Daoy (cell line): ENCODE measurements around the gene TPD52L2. TPM values are rescaled to one million over a fixed set of nuclear protein-coding genes. Genes with fewer than 3 reads are reported as not detected.
"Not testable (repeated sequence)": the region's sequence is repeated elsewhere in the genome, so short reads cannot be mapped to it uniquely, and the experiment has no call there.

ENCODE experiments used
- DNase-seq: peaks from one replicate; pipeline ENCODE4 v3.0.0-alpha.2; 2015; ENCODE audit warnings: low read depth
- total RNA-seq: library from RNA; depleted of rRNA; stranded (reverse); fragments of >200 nt; shearing (Covaris generic); gene quantifications from 2 replicates; pipeline ENCODE4 v1.2.3, GENCODE V29; 2014

Gene TPD52L2
- total RNA-seq, 1 experiment from 2014 or later: 92.0 TPM

- DNase-seq: no peak
Measured at GRCh38 chr20:63855363-63856097, 9.5 kb upstream of the TPD52L2 start.

DNA sequence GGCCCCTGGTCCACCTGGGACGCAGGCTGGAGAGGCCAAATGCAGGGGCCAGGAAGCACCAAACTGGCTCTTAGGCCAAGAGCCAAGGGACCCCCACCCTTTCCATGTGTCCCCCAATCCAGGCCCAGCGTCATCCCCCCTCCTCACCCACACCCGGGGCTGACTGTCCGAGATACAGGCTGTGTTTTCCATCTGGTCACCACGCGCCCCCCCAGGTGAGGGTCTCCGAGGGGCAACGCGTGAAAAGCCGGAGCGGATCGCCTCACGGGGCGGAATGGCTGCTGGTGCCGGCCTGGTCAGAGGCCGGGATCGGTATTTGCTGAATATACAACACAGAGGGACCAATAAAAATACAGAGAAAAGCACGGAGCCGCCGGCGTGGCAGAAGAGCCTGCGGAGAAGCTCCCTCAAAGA lies 9.0 kb upstream of the TPD52L2 start:
- DNase-seq: no peak

DNA sequence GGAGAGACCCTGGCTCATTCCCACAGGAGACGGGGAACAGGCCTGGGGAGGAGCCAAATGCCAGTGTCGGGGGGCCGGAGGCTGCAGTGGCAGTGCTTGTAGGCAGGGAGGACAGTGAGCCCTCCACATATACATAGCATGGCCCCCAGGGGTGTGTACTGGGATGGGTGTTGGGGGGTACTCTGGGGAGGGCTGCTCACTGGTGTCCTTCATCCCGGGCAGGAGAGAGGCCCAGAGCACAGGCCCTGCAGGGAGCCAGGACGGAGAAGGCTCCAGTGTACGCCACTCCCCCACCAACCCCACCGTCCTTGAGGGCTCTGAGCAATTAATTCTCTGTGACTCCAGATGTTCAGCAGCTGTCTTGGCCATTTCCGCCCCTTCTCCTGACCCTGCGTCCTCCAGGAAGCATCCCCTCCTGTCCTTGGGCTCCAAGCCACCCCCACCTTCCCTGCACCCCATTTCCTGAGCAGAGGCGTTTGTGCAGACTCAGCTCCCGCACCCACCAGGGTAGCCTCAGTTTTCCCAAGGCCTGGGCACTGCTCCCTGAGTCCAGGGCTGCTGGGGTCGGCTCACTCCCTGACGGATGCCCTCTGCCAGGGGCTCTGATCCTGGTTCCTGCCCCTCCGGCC lies 7.2 kb upstream of the TPD52L2 start:
- DNase-seq: no peak

DNA sequence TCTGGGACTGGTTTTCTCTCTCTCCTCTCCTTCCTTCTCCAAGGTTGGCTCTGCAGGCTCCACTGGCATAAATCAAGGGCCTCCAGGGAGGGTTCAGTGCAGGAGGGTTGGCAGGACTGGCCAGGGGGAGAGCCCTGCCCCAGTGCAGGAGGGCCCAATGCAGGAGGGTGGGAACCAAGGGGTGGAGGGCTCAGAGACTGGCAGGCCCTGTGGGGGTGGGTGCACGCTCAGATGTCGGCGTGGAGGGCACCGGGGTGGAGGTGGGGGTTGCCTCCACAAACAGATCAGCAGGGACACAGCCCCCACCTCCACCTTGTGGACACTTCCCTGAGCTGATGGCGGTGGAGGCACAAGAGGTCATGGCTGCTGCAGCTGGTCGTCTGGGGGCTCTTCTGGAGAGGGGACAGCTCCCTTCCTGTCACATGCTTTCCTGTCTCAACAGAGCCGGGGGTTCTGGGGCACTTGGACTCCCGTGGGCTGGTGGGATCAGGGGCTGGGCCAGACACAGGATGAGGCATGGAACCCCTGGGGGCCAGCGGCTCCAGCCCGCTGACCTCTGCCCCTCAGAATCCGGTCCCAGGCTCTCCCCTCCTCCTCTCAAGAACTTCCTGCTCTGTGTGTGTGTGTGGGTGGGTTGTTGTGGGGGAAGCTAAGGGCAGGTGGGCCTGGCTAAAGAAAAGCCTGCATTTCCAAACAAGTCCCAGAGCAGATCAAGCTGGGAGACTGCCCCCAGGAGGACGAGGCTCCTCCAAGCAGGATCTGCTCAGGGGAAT lies 6.5 kb upstream of the TPD52L2 start:
- no peak for DNase-seq

- no peak for DNase-seq
Measured at GRCh38 chr20:63859166-63859699, 5.8 kb upstream of the TPD52L2 start.

GRCh38 chr20:63860325-63861051 lies 4.6 kb upstream of the TPD52L2 start:
- no peak for DNase-seq

- DNase-seq: no peak
Measured at GRCh38 chr20:63861365-63861934, 3.6 kb upstream of the TPD52L2 start, which contains the start of gene ABHD16B. TSS of gene ABHD16B (plus strand) at chr20:63861498. CDS start at chr20:63861541, 43 bp downstream.

GRCh38 chr20:63861981-63862901 lies 2.8 kb upstream of the TPD52L2 start:
- DNase-seq: no peak

GRCh38 chr20:63863021-63863797 lies 1.9 kb upstream of the TPD52L2 start:
- DNase-seq: no peak

DNA sequence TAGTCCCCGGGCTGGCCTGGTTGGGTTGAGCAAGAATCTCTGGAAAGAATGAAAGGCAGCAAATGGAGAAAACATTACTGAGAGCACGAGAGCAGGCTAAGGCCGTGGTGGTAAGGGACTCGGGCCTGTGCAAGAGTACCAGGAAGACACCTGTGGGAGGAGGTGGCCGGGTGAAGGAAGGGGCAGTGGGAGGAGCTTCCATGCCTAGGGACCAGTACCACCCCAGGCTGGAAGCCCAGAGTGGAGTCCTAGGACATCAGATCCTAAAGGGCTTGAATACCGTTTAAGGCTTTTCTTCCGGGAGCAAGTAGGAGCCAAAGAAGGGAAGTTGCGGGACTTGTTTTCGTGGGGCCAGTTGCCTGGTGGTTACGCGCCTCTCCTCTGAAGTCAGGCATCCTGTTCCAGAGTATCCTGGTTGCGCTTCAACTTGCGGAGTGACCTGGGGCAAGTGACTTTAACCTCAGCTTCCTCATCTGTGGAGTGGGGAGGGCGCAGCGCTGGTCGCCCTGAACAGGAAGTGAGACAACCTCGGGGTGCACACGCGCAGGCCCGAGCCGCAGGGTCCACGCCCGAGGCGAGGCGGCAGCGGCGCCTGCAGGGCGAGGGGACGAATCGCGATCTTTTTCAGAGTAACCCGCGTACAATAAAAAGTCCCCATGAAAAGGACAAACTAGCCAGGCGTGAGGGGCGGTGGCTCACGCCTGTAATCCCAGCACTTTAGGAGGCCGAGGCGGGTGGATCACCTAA lies 1.1 kb upstream of the TPD52L2 start:
- peak; percentile 87 for DNase-seq

- DNase-seq: no peak
Measured at GRCh38 chr20:63864545-63864977, 509 bp upstream of the TPD52L2 start.

- not testable (repeated sequence) for DNase-seq
Measured at GRCh38 chr20:63867042-63867441, 2.0 kb downstream of the TPD52L2 start.

DNA sequence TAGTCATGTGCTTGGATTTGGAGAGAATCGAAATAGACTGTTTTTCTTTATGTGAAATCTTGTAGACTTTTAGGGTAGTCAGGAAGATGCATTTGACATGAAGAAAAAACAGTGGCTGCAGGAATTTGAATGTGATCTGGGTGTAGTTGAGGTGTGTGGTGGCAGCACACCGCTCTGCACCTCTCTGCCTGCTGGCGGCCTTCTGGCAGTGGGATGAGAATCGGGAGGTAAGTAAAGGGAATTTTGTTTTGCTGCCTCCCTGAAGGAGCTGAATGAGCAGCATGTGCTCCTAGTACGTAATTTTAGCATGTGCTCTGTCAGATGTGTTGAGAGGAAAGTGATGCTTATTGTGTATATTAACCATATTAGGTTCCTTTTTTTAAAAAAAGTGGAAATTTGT lies 3.2 kb downstream of the TPD52L2 start:
- DNase-seq: no peak

- DNase-seq: peak; percentile 77
Measured at GRCh38 chr20:63873477-63873971, 8.5 kb downstream of the TPD52L2 start.

GRCh38 chr20:63874241-63874640 lies 9.2 kb downstream of the TPD52L2 start:
- not testable (repeated sequence) for DNase-seq

DNA sequence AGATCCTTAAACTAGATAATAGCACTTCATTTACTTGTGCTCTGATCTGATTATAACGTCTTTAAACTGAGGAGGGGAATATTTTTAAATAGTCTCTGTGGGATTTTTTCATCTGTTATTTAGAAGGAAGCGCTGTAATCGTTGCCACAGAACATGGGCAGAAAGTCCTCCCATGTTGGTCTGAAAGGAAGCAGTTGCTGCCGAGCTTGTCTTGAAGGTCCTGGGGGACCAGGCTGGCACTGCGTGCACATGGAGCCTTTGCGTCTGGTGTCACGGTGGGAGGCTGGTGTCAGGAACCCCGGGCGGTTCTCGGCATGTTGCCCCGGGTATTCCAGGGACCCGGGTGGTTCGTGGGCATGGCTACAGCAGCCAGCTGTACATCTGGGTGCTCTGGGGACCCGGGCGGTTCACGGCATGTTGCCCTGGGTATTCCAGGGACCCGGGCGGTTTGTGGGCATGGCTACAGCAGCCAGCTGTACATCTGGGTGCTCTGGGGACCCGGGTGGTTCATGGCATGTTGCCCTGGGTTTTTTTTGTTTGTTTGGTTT lies 11.5 kb downstream of the TPD52L2 start:
- no peak for DNase-seq

DNA sequence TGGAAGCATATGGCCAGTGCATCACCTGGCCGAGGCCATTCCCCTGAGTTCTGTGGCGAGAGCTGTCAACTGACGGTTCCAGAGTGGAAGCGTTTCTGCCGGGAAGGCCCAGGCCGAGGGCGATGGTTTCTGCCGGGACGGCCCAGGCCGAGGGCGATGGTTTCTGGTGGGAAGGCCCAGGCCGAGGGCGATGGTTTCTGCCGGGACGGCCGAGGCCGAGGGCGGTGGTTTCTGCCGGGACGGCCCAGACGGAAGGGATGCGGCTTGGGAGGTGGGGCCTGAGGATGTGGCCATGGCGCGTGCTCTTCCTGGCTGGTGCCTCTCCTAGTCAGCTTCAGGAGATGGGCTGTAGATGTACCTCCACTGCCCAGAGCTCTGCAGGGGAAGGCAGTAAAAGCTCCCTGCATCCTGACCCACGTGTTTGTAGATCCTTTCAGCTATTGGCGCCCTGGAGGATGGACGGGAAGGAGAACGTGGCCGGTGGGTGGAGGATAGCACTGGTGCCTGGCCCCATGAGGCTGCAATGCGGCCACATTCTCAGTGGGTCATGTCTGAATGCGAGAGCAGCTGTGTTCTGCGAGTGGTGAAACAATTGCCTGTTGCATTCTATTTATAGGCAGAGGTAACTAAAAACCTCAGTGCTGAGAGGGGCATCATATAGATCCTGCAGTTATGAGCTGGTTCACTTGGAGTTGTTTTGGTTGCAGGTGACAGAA lies 12.8 kb downstream of the TPD52L2 start:
- no peak for DNase-seq
